Kidney glomerular epithelial cell (primary cell): ENCODE measurements around the gene GALT.
"Not testable (repeated sequence)": the region's sequence is repeated elsewhere in the genome, so short reads cannot be mapped to it uniquely, and the experiment has no call there.

Experiments used
- DNase-seq: peaks from one replicate; lab custom pipeline; 2025; lab: John Stamatoyannopoulos, UW

The GALT gene

DNA sequence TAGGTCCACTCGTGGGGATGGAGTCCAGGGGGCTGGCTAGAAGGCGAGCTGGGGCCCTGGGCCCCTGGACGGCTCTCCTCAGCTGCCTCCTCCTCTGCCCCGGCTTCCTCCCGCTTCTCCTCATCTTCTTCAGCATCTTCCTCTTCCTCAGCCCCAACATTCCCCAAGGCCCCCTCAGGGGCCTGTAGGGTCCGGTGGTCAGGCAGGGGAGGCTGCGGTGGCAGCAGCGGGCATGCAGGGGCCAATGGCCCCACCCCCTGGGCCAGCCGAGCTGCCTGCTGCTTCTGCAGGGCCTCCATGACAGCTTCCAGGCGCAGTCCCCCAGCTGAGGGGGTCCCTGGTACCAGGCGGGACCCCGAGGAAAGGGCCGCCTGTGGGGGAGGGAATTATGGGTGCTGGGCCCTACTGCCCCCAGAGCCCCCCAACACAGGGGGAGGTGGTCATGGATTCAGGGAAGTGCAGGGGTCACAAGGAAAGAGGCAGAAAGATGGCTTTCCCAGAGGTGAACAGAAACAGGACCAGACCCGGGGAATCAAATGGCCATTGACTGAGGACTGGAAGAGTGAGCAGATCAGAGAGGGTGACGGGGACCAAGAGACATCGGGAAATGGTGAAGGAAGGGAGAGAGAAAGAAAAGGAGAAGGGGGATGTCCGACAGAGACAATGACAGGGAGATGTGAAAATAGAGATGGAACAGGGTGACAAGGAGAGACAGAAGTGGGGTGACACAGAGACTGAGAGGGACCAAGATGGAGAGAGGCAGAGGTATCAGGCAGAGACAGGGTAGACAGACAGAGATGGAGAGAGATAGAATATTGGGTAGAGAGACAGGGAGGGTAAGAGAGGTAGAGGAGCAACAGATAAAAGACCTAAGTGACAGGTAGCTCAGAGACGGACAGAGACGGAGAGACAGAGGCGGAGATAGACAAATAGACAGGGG is 18.5 kb upstream of the GALT start:
- no peak for DNase-seq

DNA sequence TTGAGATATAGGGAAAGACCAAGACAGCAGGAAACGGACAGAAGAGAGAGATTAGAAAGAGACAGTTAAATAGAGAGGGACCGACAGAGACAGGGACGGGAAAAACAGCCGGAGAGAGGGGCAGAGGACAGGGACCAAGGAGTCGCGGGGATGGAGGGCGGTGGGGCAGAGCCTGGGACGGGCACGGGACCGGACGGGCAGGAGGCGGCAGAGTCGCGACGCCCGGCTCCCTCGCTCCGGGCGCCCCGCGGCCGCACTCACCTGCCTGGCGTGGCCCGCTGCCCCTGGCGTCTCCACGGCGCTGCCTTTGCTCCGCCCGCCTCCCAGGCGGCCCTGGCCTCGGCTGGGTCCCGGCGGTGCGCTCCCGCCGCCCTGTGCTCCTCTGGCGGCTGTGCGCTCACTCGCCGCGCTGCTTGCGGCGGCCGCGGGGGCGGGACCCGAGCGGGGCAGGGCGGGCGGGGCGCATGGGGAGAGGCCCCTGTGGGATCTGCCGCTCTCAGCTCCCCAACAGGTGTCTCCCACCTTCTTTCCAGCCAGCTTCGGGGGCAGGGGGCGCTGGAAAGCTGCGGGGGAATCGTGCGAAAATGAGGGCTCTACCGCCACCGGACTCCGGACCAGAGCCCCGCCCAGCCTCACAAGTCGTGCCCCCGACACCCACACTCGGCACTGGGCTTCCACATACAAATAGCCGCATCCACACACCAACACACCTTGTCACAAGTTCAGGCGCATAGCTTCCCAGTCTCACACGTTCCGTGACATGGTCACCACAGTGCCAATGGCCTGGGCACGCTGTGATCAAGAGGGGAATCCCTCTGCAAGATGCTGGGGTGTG is 17.6 kb upstream of the GALT start, which contains the start of gene ARID3C:
Gene ARID3C (minus strand): TSS at position 411 of the 835 bp plus-strand sequence. CDS start 1,052 bp downstream, outside the sequence.
- no peak for DNase-seq

DNA sequence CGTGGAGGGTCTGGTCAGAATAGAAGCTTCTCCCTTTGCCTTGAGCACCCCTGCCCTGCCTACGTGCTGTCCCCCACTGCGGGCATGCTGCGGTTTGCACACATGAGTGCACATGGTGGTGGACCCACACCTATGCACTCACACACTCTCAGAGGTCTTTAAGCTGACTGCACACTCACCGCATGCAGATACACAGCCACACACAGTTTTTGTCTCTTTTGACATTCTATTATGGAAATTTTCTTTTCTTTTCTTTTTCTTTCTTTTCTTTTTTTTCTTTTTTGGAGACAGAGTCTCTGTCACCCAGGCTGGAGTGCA is 17.0 kb upstream of the GALT start:
- DNase-seq = no peak

DNA sequence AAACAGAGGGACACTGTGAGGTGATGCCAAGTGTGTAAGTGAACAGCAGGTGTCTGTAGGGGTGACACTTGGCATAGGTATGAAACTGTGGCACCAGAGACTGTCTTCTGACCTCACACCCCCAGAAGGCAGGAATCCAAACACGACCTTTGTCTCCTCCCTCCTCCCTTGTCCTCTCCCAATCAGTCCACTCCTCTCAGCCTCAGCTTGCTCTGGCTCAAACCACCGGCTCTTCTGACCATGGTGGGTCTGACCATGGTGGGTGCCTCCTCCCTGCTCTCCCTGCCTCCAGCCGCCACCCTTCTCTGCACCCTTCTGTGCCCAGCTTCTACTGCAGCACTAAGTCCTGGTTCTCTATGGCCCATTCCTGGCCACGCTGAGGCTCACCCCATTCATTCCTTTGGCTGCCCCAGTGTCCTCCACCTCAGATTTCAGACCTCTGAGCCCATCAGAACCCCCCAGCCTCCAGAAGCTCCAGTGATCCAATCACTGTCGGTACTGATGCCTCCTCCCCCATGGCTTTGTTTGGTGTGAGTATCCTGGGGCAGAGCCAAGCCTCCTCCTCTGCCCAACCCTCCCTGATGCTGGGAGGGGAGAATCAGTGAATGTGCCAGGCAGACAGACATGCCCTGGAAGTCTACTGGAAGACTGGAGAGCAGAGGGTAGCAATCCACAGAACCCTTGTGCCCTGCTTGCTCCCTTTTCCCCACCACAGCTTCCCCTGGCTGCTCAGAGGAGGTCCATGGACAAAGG is 15.9 kb upstream of the GALT start:
- no peak for DNase-seq

DNA sequence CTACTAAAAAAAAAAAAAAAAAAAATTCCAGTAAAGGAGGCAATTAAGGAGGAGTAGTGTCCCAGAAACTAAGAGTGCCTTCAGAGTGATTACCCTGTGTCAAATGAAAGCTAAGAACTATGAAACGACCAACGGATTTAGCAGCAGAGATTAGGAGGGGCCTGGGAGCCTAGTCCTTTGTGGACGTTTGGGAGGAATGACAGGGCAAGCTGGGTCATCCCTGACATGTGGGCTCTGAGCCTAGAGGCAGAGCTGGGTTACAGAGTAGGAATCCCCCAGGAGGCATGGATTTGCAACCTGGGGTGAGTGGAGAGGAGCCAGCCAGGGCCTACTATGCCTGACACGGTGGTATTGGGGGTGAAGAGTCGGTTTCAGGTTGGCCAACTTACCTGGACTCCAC is 13.3 kb upstream of the GALT start:
- no peak for DNase-seq

DNA sequence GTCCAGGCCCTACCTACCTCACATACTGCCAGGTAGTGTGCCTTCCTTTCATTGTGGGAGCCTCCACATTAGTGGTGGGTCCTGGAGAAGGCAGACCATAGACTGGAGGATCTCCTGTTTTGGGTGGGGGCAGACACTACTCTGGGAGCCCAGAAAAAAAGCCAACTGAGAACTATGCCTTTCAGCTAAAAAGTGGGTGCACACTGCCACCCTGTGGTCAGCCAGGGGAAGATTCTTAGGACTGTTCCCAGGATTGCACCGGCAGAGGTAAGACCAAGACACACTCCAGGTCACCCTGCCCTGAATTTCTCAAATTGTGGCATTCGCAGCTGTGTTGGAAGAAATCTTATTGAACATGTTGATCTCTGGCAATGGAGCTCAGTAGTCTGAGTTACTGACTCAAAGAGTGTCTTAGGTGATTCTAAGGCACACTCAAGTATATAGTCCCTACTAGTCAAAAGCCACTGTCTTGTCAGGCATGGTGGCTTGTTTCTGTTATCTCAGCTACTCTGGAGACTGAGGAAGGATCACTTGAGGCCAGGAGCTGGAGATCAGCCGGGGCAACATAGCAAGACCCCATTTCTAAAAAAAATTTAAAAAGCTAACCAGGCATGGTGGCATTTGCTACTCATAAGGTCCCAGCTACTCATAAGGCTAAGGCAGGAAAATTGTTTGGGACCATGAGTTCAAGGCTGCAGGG is 12.5 kb upstream of the GALT start:
- peak; percentile 80 for DNase-seq

DNA sequence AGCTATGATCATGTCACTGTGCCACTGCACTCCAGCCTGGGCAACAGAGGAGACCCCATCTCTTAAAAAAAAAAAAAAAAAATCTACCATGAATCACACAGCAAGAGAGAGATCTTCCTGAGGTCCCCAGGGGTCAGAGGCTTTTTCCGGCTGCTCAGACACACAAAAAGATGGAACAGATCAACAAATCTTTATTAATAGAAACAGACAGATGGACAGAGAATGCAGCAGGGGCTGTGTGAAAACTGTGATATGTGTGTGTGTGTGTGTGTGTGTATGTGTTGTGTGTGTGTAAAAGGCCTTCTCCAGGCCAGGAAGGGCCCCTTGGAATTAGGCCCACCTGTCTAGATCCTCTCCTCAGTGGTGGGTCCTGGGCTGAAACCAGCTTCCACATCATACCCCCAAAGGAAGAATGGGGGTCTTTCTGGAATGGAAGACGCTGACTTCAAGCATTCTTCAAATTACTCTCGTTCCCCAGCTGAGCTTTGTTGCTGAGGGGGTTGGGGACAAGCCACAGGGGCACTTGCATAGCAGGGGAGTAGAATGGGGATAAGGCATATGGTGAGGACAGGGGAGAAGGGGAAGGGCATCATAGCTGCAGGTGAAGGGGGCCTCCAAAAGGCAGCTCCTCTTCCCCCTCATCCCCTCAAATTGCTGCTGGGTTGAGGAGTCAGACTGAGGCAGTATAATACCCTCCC is 11.8 kb upstream of the GALT start:
- DNase-seq = no peak

DNA sequence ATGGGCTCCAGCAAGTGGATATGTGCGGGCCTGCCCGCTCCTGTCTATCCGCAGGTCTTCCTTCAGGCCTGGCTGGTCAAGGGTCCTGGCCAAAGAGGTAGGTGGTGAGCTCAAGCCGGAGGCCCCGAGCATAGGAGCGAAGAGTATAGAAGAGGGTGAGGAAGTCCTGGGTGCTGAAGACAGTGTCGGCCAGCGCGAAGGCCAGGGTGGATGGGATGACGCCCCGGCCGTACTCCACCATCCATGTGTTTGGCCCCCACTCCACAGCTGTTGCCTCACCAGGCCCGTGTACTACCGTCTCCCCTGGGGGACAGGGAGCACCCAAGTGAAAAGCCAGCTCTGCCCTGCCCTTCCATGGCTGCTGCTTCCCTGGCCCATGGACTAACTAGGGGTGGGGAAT is 10.9 kb upstream of the GALT start:
- DNase-seq = no peak

DNA sequence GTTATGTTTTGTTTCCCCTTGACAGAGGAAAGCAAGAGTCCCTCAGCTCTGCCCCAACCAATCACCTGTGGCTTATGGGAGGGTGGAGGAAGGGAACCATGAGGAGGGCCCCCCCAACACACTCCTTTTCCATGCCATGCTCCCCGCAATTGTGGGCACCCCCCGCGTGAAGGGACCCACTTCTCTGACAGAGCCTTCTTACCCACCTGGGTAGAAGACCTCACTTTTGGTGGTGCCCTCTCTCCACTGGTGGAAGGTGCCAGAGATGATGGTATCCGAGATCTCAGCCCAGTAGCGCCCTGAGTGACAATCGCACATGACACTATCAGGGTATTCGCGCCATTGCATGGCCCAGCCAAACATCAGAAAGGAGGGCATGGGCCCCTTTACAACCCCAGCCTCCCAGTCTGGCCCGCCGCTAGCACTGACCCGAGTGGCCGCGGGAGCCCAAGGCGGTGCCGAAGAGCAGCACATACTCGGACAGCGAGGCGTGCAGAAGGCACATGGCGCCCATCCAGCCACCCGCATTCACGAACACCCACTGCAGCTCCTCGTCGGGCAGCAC is 9.6 kb upstream of the GALT start:
- no peak for DNase-seq

DNA sequence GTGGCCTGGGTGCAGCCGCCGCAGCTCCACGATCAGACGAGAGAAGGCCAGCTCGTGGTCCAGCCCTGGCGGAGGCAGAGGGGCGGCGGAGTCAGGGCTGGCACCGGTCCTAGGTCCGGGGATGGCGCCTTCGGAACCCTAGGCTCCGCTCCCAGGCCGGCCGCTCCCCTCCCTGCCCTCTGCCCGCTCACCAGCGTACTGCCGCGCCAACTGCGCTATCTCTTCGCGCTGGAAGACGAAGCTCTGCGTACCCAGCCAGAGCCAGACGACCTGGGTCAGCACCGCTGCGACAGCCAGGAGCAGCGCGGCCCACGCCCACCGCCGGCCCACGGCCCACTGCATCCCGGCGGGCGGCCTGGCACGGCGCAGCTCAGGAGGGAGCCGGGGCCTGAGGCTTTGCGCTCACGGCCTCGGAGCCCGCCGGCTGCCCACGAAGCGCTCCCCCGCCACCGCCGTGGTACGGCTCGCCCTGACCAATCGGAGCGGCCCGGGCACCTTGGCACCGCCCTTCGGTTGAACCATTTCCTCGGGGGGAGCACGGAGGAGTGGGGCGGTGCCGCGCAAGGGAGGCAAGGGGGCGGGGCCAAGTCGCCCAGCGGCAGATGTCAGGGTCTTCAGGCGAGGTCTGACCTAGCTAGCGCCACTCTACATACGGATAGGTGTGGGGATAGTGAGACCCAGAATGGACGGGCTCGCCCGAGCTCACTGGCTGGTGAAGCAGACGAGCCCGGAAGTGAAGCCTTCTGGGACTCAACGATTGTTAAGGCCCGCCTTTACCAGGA is 8.9 kb upstream of the GALT start, which contains the start of gene SIGMAR1:
Gene SIGMAR1 (minus strand): TSS at position 432 of the 782 bp plus-strand sequence. CDS start 90 bp downstream, at position 342.
- peak; percentile 84 for DNase-seq

DNA sequence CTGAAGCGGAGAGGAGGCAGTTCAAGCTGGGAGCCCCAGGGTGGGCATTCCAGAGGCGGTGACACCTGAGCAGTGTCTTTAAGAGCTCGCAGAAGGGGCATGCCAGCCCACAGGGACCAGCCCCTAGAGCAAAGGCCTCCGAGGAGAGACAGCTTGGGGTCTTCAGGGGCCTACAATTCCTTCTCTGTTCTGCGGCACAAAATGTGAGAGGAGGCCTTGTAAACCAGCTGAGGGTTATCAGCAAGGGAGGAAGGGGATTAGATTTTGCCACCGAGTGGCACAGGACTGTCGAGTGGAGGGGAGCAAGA is 8.4 kb upstream of the GALT start:
- no peak for DNase-seq

DNA sequence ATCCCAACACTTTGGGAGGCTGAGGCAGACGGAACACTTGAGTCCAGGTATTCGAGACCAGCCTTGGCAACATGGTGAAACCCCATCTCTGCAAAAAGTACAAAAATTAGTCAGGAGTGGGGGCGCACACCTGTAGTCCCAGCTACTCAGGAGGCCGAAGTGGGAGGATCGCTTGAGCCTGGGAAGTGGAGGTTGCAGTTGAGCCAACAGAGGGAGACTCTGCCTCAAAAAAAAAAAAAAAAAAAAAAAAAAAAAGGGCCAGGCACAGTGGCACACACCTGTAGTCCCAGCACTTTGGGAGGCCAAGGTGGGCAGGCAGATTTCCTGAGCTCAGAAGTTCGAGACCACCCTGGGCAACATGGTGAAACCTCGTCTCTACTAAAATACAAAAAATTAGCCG is 7.2 kb upstream of the GALT start:
- DNase-seq = not testable (repeated sequence)

DNA sequence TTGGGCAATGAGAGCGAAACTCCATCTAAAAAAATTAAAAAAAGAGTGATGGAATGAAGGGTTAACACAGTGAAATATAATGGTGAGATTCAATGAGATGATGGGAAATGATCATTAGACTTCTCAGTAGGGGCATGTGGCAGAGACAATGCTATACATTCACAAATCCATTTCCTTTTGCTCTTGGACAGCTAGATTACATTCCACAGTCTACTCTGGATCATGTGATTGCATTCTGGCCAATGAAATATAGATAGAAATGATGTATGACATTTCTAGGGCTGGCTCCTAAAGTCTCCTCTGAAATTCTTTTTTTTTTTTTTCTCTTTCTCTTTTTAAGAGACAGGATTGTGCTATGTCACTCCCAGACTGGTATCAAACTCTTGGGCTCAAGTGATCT is 3.8 kb upstream of the GALT start:
- no peak for DNase-seq

DNA sequence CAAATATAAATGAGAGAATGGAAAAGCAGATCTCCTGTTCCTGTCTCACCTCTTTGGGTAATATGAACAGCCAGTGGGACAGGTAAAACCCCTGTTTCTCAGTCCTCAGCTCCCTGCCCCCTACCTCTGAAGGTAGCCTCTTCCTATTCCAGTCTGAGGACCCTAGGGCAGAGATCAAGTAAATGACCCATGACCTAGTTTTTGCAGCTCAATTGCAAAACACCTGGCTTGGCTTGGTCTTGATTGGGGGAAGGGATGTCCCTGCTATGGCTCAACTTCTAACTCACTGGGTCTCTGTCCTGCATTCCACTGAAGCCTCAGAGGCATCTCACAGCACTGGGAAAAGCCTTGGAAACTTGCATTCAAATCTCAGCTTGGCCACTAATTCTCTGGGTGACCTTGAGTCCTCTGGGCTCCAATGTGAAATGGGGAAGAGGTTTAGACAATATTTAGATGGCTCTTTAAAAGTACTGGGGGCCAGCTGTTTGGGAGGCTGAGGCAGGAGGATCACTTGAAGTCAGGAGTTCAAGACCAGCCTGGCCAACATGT is 1.6 kb upstream of the GALT start:
- DNase-seq = no peak

DNA sequence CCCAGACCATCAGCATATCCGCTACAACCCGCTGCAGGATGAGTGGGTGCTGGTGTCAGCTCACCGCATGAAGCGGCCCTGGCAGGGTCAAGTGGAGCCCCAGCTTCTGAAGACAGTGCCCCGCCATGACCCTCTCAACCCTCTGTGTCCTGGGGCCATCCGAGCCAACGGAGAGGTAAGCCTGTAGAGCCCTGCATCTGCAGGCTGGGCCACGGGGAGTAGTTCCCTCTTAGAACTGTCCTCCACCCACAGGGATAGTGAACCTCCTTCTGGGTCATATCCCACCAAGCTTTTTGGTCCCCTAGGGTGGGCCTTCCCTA is 569 bp downstream of the GALT start:
- DNase-seq = no peak

DNA sequence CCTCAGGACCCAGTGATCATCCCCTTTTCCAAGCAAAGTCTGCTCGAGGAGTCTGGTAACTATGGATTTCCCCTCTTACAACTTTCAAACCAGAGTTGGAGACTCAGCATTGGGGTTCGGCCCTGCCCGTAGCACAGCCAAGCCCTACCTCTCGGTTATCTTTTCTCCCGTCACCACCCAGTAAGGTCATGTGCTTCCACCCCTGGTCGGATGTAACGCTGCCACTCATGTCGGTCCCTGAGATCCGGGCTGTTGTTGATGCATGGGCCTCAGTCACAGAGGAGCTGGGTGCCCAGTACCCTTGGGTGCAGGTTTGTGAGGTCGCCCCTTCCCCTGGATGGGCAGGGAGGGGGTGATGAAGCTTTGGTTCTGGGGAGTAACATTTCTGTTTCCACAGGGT is 1.2 kb downstream of the GALT start:
- DNase-seq = no peak

DNA sequence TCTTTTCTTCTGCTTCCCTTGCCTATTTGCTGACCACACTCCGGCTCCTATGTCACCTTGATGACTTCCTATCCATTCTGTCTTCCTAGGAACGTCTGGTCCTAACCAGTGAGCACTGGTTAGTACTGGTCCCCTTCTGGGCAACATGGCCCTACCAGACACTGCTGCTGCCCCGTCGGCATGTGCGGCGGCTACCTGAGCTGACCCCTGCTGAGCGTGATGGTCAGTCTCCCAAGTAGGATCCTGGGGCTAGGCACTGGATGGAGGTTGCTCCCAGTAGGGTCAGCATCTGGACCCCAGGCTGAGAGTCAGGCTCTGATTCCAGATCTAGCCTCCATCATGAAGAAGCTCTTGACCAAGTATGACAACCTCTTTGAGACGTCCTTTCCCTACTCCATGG is 2.2 kb downstream of the GALT start:
- no peak for DNase-seq

DNA sequence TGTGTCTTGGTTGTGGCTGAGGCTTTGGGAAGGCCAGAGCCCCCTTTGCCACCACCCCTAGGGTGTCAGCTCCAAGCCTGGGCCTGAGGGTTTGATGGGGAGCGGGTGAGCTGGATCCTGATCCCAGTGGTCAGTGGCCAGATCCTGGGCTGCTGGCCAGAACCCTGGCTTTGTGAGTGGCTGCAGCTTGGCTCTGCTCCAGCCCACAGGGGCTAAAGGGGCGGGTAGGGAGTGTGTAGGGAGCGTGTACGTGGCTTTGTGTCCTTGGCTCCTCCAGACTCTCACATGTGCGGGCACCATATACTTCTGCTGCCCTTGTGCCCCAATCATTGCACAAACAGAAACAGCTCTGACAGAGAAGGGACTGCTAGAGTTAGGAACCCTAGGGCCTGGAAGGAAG is 4.3 kb downstream of the GALT start:
- DNase-seq = no peak

DNA sequence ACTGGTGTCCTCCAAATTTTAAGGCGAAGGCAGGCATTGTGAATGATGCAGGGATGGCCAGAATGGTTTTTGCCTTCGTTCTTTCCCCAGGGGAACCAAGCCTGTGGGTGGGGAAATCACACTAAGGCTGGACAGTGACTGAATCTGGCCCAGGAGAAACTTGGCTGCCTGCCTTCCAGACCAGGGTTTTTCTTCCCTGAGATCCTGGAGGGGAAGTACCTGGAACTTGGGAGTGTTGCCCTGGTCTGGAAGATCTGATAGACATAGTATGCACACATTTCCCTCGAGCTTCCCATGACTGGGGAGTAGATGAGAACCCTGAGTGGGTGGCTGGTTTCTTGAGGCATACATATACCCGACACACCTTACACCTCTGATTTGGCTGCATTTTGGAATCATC is 4.8 kb downstream of the GALT start:
- DNase-seq = no peak
